ENCODE measurements around the gene PSMB10. TPM values are rescaled to one million over a fixed set of nuclear protein-coding genes. Genes with fewer than 3 reads are reported as not detected.

Gene PSMB10
- polyA plus RNA-seq, 4 donors: 20.3 to 31.6 (median 22.8) TPM

GRCh38 chr16:67964477-67965131, 28.0 kb upstream of the PSMB10 start:
- DNase-seq (ENCODE audit: low read depth in 4 of 4, low spot score in 3 of 4): no peak

- DNase-seq (ENCODE audit: low read depth in 4 of 4, low spot score in 3 of 4): no peak
Observed at GRCh38 chr16:67963662-67964321, 27.1 kb upstream of the PSMB10 start.

DNA sequence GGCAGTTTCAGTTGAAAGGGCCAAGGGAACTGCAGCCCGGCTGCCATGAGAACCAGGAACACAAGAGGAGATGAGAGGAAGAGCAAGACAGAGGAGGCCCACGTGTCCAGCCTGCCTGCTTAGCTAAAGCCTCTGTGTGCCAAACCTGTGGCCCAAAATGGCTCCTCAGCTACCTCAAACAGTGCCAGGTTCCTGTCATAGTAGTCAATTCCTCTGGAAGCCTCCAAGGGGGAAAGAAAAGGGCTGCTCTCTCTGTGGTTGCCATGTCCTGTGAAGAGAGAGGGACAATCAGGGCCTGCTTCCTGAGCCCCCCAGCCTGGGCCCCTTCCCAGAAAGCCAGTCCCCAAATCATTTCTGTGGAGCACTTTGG, 26.6 kb upstream of the PSMB10 start:
- DNase-seq (ENCODE audit: low read depth in 4 of 4, low spot score in 3 of 4): no peak

- no peak for DNase-seq (ENCODE audit: low read depth in 4 of 4, low spot score in 3 of 4)
Observed at GRCh38 chr16:67962135-67962534, 25.5 kb upstream of the PSMB10 start.

DNA sequence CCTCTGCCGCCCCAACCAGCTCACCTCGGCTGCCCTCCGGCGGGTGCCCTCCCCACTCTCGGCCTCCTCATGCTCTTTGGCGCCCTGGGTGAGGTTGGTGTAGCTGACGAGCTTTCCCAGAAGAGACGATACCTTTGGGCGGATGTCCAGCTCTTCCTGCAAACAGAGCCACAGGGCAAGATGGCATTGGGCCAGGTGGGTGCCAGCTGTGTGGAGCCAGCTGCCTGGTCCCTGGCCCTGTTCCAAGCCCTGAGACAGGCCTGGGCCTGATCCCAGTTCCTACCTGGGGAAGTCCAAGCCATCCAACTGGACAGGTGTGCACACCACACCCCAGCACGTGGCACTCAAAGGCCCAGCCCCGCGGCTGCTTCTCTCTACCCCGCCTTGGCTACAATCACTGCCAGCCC, 24.9 kb upstream of the PSMB10 start:
- no peak for DNase-seq (ENCODE audit: low read depth in 4 of 4, low spot score in 3 of 4)

DNA sequence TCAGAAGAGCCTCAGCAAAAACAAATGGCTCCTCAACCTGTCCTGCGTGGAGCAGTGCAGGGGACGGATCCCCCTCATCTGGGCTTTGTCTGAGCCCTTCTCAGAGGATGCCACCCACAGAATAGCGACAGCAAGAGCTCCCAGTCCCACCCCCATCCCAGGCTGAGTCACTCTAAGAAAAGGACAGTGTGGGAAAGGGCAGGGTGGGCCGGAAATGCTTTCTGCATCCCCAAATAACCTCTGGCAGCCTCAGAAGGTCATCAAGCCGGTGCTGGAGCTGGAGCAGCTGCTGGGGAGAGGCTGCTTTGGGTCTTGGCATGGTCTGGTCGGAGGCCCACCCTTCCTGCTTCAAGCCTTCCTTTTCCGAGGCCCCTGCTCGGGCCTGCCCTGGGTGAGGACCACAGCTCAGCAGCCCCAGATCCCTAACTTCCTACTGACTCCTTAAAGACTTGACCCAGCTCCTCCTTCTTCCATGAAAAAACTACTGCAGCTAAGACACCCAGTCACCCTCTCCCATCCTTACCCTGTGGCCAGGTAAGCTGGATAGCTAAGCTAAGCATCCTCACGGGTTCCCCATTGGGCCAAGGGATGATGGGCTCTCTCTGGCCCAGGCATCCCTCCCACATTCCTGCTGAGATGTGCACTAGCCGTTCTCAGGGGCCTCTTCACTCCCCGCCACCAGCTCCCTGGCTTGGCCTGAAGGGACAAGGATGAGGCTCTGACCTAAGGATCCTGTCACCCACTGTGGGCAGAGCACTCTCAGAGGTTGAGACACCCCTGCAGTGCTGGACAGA, 23.1 kb upstream of the PSMB10 start:
- no peak for DNase-seq (ENCODE audit: low read depth in 4 of 4, low spot score in 3 of 4)

GRCh38 chr16:67957622-67958021, 21.0 kb upstream of the PSMB10 start:
- DNase-seq (ENCODE audit: low read depth in 4 of 4, low spot score in 3 of 4): no peak

GRCh38 chr16:67954421-67955196, 18.0 kb upstream of the PSMB10 start:
- no peak for DNase-seq (ENCODE audit: low read depth in 4 of 4, low spot score in 3 of 4)

- DNase-seq (ENCODE audit: low read depth in 4 of 4, low spot score in 3 of 4): no peak
Observed at GRCh38 chr16:67953641-67954375, 17.2 kb upstream of the PSMB10 start.

GRCh38 chr16:67951485-67951884, 14.8 kb upstream of the PSMB10 start:
- DNase-seq (ENCODE audit: low read depth in 4 of 4, low spot score in 3 of 4): no peak

DNA sequence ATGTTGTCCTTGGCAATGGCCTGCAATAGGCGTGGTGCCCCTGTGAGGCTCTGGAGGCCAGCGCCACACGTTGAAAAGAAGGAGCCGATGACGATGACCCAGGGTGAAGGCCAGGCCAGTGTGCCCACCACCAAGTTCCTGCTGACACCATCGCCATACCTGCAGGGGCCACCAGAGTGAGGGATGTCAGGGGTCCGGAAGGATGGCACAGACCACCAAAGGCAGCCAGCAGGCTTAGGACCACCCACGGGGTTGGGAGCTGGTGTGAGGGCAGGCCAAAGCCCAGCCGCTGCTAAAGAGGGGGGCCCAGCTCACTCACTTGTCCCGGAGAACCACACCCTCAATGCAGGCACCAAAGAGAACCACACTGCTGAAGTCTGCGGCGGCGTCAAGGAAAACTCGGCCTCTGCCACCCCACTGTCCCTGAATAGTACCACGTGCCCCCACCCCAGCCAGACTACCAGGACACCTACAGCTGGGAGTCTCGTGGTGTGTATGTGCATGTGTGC, 13.7 kb upstream of the PSMB10 start:
- DNase-seq (ENCODE audit: low read depth in 4 of 4, low spot score in 3 of 4): no peak

DNA sequence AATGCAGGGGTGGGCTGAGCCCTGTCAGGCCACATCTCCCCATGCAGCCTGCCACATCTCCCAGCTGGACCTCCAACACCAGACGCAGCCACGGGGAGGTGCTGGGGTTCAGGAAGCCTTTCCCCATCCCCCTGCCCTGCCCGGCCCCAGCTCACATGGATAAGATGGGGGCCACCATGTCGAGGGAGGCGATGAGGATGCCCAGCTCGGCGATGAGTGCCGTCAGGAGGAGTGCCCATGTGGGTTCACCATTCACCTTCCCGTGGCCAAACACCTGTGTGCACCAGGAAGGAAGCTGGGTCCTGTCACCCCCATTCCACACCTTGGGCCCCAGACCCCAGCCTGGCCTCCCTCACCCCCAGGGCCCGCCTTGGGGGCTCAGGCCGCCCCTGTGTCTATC, 13.0 kb upstream of the PSMB10 start:
- no peak for DNase-seq (ENCODE audit: low read depth in 4 of 4, low spot score in 3 of 4)

DNA sequence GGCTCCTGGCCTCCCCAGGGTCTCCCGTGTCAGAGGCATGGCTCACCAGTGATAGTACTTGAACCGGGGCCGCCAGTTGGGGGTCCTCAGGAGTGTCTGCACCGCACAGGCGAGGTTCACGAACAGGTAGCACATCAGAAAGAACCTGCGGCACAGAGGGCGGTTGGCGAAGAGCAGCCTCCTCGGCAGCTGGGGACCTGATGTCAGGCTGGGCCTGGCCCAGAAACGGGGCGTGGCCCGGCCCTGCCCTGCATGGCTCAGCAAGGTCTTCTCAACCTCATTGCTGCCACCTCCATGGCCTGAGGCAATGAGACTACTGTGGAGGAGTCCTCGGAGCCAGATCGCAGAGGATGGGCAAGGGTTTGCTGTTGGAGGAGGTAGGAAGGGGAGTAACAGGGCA, 11.4 kb upstream of the PSMB10 start:
- DNase-seq (ENCODE audit: low read depth in 4 of 4, low spot score in 3 of 4): no peak

DNA sequence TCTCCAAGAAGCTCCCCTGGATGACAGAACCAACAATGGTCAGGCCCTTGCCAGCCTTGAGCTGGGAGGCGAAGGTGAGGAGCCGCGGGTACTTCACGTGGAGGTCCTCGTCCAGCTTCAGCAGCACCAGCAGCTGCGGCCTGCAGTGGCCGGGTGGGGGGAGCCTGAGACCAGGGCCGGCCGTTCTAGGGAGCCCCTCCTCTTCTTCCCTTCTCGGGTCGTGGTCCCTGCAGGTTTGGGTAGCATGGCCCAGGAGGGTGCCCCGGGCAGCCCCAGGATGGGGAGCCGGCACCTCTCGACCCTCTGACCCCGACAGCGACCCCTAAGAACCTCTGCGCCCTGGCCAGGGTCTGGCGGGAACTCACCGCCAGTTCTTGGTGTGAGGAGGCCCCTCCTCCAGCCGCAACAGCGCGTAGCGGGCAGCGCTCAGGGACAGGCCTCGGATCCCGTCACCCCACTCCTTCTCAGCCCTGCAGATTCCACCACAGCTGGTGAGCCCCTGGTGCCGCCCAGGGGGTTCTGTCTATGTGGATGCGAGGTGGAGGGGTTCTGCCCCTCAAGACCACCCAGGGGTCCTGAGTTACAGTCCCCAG, 10.4 kb upstream of the PSMB10 start:
- no peak for DNase-seq (ENCODE audit: low read depth in 4 of 4, low spot score in 3 of 4)

DNA sequence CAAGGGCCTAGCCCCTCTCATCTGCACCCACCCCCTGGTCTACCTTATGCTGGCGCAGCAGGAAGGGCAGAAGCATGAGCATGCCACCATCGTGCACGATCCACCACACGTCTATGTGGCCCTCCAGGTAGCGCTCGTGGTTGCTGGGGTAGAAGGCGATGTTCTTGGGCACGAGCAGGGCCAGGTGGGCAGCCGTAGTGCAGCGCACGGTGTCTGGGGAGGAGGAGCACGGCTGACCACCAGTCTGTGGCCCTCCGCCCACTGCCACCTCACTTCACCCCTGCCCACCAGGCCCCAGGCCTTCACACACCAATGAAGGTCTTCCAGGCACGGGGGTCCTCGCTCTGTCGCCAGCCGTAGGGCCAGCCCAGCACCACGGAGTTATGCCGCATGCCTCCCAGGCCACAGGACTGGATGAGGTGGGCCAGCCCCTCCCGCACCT, 9.5 kb upstream of the PSMB10 start:
- DNase-seq (ENCODE audit: low read depth in 4 of 4, low spot score in 3 of 4): no peak

DNA sequence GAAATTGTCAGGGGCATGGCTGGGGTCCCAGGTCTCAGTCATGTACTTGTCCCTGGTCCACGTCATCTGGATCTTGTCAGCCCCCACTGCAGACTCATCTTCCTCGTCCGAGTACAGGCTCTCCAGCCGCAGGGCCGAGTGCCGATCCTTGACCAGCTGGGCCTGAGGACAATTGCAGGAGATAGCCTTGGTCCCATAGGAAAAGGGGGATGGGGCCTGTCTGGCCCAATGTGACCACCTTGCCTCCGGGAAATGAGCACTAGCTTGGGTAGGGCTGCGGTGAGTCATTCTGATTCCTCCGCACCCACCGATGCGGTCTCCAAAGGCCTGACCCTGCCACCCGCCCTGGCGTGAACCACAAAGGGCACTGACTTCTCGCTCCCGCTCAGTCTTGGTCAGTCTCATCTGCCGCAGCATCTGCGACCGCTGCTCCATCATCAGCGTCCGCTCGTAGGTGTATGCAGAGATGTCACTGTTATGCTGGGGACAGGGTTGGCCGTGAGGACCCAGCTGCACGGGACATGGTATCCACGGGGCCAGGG, 8.8 kb upstream of the PSMB10 start:
- no peak for DNase-seq (ENCODE audit: low read depth in 4 of 4, low spot score in 3 of 4)

GRCh38 chr16:67944690-67945391, 8.2 kb upstream of the PSMB10 start:
- no peak for DNase-seq (ENCODE audit: low read depth in 4 of 4, low spot score in 3 of 4)

DNA sequence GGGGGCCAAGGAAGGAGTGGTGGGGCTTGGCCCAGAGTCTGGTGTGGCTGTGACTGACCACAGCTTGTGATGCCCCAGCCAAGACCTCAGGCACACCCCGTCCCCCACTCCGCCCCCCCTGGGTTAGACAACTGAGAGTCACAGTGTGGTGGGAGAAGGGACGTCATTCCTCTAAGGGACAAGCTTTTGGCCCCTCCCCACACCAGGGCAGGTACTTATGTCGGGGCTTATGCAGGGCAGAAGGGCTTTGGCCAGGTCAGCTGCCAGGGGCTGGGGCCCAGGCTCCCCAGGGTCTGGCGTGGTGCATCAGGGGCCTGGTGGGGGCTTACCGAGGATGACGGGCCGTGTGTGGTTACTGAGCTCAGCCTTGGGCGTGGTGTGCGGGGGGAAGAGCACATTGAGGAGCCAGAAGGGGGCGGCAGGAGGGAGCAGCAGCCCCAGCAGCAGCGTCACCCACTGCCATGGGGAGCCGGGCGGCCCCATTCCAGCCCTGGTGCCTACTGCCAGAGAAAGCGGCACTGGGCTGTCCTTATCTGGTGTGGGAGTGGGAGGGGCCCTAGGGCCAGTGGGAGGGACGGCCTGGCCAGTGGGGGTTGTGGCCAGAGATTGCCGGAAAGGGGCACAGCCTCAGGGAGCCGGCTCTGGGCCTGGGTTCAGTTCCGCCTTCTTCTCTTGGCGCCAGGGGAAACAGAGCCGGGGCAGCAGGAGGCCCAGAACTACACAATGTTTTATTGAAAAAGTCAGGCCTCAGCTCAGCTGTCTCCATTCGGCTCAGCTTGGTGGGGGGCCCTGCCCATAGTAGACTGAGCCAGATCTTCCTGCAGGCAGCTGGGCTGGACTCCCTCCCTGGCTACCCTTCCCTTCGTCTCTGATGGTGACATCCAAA, 7.2 kb upstream of the PSMB10 start, which contains the start of gene LCAT:
TSS of gene LCAT (minus strand) at position 502 of the 886 bp plus-strand sequence. CDS start at position 483, 19 bp downstream.
- DNase-seq (ENCODE audit: low read depth in 4 of 4, low spot score in 3 of 4): no peak

All from left renal pelvis (tissue), 4 donors.